ENCODE results near the gene UBE2C. TPM values are rescaled to one million over a fixed set of nuclear protein-coding genes. Genes with fewer than 3 reads are reported as not detected.

The UBE2C gene
- total RNA-seq, 1 donor from 2014 or later, result 7.6 TPM

GRCh38 chr20:45771182-45771759 lies 41.2 kb upstream of the UBE2C start:
- Histone ChIP-seq H3K4me1 (peaks cover 18% of the 10 kb centered on the region), H3K36me3 (no peaks in the 10 kb centered on the region), H3K27me3 (no peaks in the 10 kb centered on the region), H3K27ac (peak overlapping the region; percentile 82), H3K4me3 (no peak overlapping the region), H3K9me3 (no peaks in the 10 kb centered on the region)
- TF ChIP-seq CTCF (IDR thresholded peaks at IDR 0.05) (peak; percentile 90 to 98 (median 98)), POLR2AphosphoS5 (IDR thresholded peaks at IDR 0.05; ENCODE audit: insufficient read depth in 1 of 2, low read depth in 1 of 2) (peak in 1 of 2 donors; percentile 68), POLR2A (IDR thresholded peaks at IDR 0.05) (no peak)
- DNase-seq (ENCODE audit: extremely low spot score in 2 of 2), result no peak
- intact Hi-C loops (cut with DNase I), result loop anchor here (5.0 to 10.0 kb wide), 3 partner anchors 229 to 454 kb away; partner anchors contain the start of gene SYS1

- no peak for DNase-seq (ENCODE audit: extremely low spot score in 2 of 2)
- no peak overlapping the region for H3K27ac ChIP-seq
- H3K9me3 ChIP-seq, result no peaks in the 10 kb centered on the region
- no peaks in the 10 kb centered on the region for H3K27me3 ChIP-seq
- no peaks in the 10 kb centered on the region for H3K36me3 ChIP-seq
- no peak overlapping the region for H3K4me3 ChIP-seq
- intact Hi-C loops (cut with DNase I), result loop anchor here (5.0 to 10.0 kb wide), 3 partner anchors 230 to 455 kb away; partner anchors contain the start of gene SYS1
- H3K4me1 ChIP-seq, result peaks cover 20% of the 10 kb centered on the region
- TF ChIP-seq CTCF (IDR thresholded peaks at IDR 0.05) (no peak), POLR2A (IDR thresholded peaks at IDR 0.05) (no peak), POLR2AphosphoS5 (IDR thresholded peaks at IDR 0.05; ENCODE audit: insufficient read depth in 1 of 2, low read depth in 1 of 2) (no peak)
Measured at GRCh38 chr20:45772693-45773092, 39.8 kb upstream of the UBE2C start.

- no peak overlapping the region for H3K4me3 ChIP-seq
- H3K4me1 ChIP-seq, result peaks cover 39% of the 10 kb centered on the region
- TF ChIP-seq POLR2AphosphoS5 (IDR thresholded peaks at IDR 0.05; ENCODE audit: insufficient read depth in 1 of 2, low read depth in 1 of 2) (no peak), POLR2A (IDR thresholded peaks at IDR 0.05) (no peak), CTCF (IDR thresholded peaks at IDR 0.05) (no peak)
- no peaks in the 10 kb centered on the region for H3K27me3 ChIP-seq
- H3K9me3 ChIP-seq, result no peaks in the 10 kb centered on the region
- no peak for DNase-seq (ENCODE audit: extremely low spot score in 2 of 2)
- intact Hi-C loops (cut with DNase I), result loop anchor here (5.0 to 10.0 kb wide), 3 partner anchors 233 to 458 kb away; partner anchors contain the start of gene SYS1
- no peaks in the 10 kb centered on the region for H3K36me3 ChIP-seq
- no peak overlapping the region for H3K27ac ChIP-seq
Measured at GRCh38 chr20:45774945-45775344, 37.5 kb upstream of the UBE2C start.

- Histone ChIP-seq H3K27me3 (no peaks in the 10 kb centered on the region), H3K9me3 (no peaks in the 10 kb centered on the region), H3K4me1 (peaks cover 44% of the 10 kb centered on the region), H3K36me3 (no peaks in the 10 kb centered on the region), H3K27ac (no peak overlapping the region), H3K4me3 (no peak overlapping the region)
- TF ChIP-seq POLR2A (IDR thresholded peaks at IDR 0.05), result no peak
- TF ChIP-seq POLR2AphosphoS5 (IDR thresholded peaks at IDR 0.05; ENCODE audit: insufficient read depth in 1 of 2, low read depth in 1 of 2), result no peak
- no peak for TF ChIP-seq CTCF (IDR thresholded peaks at IDR 0.05)
- intact Hi-C loops (cut with DNase I), result loop anchor here (10.0 kb wide), 1 partner anchor 411 kb away; the partner anchor contains the start of gene SYS1
- no peak for DNase-seq (ENCODE audit: extremely low spot score in 2 of 2)
Measured at GRCh38 chr20:45775411-45775810, 37.0 kb upstream of the UBE2C start.

GRCh38 chr20:45776931-45777330 lies 35.5 kb upstream of the UBE2C start:
- intact Hi-C loops (cut with DNase I), result loop anchor here (10.0 kb wide), 1 partner anchor 412 kb away; the partner anchor contains the start of gene SYS1
- Histone ChIP-seq H3K9me3 (no peaks in the 10 kb centered on the region), H3K27ac (peak overlapping the region; percentile 88), H3K27me3 (no peaks in the 10 kb centered on the region), H3K36me3 (no peaks in the 10 kb centered on the region), H3K4me3 (no peak overlapping the region), H3K4me1 (peaks cover 49% of the 10 kb centered on the region)
- no peak for DNase-seq (ENCODE audit: extremely low spot score in 2 of 2)
- TF ChIP-seq CTCF (IDR thresholded peaks at IDR 0.05), result no peak
- no peak for TF ChIP-seq POLR2AphosphoS5 (IDR thresholded peaks at IDR 0.05; ENCODE audit: insufficient read depth in 1 of 2, low read depth in 1 of 2)
- TF ChIP-seq POLR2A (IDR thresholded peaks at IDR 0.05), result no peak

All from vagina (tissue), 2 donors.